GM12892 (cell line): ENCODE data around the gene ZKSCAN8.

Experiments used
- POLR2A ChIP-seq: IDR thresholded peaks from 2 replicates; pipeline ENCODE4 v1.6.1; 2011; ENCODE audit warnings: low read depth, low read length, control low read depth
- POLR2AphosphoS5 ChIP-seq: IDR thresholded peaks from 2 replicates; pipeline ENCODE4 v1.6.1; 2011; ENCODE audit warnings: low read depth, low read length, control low read depth
- TAF1 ChIP-seq: IDR thresholded peaks from 2 replicates; pipeline ENCODE4 v1.6.1; 2011; ENCODE audit warnings: low read depth, mild to moderate bottlenecking, control low read depth, low read length, borderline replicate concordance

DNA sequence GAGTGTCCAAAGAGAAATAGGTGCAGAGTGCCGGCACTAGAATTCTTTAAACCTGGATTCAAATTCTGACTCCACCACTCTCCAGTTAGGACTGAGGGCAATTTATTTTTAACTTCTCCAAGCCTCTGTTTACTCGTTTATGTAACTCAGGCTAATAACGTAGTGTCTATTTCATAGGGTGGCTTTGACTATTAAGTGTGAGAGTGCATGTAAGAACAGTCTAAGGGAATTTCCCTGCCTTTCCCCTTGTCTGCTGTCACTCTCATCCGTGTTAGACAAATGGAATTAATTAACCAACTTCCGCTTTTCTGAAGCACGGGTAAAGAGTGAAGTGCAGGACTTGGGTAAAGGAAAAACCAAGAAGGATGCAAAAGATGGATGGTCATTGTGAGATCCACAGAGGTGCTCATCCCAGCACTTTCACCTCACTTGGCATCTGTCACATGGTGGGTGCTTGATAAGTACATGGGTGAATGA lies 4.1 kb upstream of the ZKSCAN8 start:
- TF ChIP-seq POLR2A = no peak; the same call in 1 of the 2 replicates
- no peak for TF ChIP-seq POLR2AphosphoS5
- TF ChIP-seq TAF1 = 0 out of 2 replicates have a peak, but pooled peaks have one; percentile 28
